NCI-H187 (cell line): Measurements from ENCODE around the gene NTRK2.

Experiments used
- DNase-seq, 2 experiments: peaks; one replicate each; lab custom pipeline; 2025; lab: John Stamatoyannopoulos, UW

NTRK2 gene

DNA sequence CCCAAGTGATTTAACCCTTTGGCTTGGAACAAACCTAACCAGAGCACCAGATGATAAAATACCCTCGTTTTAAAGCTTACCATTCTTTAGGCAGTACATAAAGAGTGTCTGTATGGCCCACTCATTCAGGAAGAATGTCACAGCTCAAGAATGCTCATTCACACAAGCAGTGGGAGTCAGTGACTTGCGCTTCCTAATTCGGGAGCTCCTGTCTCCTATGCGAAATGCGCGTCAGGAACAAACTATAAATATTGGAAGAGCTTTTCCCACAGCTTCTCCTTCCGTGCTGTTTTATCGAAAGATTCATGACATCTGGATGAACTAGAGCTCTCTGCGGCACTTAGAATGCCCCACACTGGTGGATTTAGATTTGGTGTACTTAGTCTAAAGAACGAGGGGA is 66.6 kb downstream of the NTRK2 start:
- no peak for DNase-seq

- no peak for DNase-seq
These were observed 67.0 kb downstream of the NTRK2 start for GRCh38 chr9:84736536-84736935.

GRCh38 chr9:84738353-84738752 is 68.8 kb downstream of the NTRK2 start:
- no peak for DNase-seq

DNA sequence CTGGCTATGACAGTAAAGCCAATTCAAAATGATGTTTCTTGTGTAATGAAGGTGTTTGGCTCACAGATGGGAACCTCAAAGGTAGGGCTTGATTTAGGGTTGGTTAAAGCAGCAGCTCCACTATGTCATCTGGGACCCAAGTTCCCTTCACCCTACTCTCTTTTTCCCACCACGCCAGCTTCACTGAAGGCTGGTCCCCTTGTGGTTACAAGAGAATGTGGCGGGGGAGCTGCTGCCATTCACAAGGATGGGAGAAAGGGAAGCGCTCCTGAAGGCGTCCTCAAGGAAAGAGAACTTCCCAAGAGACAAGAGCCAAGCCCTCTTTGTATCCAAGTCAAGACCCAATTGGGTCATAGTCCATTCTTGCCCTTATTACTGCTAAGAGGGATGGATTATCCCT is 72.7 kb downstream of the NTRK2 start:
- no peak for DNase-seq

DNA sequence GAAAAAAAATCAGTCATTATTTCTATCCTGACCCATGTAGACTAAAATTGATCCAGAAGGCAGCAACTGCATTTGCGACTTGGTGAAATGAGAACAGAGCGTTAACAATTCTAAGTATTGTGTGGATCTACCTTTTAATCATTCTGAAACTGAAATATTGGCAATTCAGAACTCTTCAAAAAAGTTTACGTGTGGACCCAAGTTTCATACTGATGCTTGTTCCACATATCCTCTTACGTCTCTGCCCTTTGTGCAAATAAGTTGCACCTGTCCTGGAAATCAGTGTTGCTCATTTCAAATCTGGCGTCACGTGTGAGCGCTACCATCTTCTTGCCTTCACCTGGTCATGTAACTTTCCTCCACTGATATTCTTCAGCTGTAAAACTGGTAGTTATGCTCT is 74.7 kb downstream of the NTRK2 start:
- DNase-seq: no peak

GRCh38 chr9:84744726-84745125 is 75.2 kb downstream of the NTRK2 start:
- DNase-seq: no peak

- no peak for DNase-seq
These were observed 78.6 kb downstream of the NTRK2 start for GRCh38 chr9:84748112-84748511.

DNA sequence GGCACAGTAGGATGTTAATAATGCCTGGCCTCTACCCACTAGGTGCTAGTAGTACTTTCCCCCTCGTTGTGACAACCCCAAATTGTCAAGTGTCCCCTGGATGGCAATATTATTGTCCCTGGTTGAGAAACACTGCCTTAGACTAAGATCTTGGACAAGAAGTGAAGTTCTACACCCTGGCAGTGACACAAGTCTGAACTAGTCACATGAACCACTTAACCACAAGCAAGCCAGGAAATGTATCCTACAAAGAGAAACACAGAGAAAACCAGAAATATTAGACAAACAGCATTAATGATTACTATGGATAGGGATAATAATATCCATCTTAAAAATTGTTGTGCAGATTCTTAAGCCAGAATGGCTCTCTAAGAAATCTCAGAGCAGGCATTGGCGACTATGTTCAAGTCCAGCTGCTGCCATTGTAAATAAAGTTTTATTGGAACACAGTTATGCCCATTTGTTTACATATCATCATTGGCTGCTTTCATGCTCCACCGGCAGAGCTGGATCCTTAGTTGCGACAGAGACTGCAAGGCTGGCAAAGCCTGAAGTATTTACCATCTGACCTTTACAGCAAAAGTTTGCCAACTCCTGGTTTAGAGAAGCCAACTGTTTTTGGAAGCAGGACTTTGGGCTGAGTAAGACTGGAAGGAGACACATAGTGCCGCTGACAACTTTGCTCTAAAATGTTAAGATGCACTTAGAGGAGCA is 80.8 kb downstream of the NTRK2 start:
- no peak for DNase-seq

GRCh38 chr9:84751921-84752320 is 82.4 kb downstream of the NTRK2 start:
- DNase-seq: no peak

DNA sequence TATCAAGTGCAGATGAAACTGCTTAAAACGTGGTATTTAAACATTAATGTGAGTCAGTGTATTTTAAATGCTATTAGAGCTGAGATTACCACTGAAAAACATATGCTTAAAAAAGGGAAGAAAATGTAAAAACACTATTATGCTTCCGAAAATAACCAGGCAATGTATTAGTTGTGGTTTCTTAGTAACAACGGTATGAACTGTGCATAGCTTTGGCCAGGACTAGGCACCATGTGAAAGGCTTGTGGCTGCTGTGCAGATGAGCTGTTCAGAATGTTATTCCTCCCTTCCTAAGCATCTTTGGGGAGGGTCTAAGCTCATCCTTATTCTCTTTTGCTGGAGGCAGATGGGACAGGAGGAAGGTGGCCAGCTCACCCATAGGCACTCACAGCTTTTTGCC is 84.9 kb downstream of the NTRK2 start:
- DNase-seq: no peak

GRCh38 chr9:84754881-84755280 is 85.4 kb downstream of the NTRK2 start:
- no peak for DNase-seq

DNA sequence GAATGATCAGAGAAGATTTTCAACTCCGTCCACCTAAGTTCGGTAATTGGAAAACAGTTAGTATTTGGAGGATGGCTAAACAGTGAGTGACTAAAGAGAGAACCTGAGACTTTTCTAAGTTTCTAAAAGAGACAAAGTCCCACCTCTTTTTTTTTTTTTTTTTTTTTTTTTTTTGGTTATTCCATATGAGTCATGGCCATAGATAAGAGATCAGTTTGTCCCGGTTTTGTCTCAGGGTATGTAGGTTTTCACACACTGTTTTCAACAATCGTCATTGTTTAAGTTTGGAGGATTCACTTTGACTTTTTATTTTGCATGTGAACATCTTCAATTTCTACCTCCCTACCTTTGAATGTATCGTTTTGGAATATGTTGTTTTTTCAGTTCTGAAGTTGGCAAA is 85.9 kb downstream of the NTRK2 start:
- no peak for DNase-seq

- no peak for DNase-seq
These were observed 86.6 kb downstream of the NTRK2 start for GRCh38 chr9:84756171-84756570.

- DNase-seq: no peak
These were observed 87.2 kb downstream of the NTRK2 start for GRCh38 chr9:84756731-84757130.

DNA sequence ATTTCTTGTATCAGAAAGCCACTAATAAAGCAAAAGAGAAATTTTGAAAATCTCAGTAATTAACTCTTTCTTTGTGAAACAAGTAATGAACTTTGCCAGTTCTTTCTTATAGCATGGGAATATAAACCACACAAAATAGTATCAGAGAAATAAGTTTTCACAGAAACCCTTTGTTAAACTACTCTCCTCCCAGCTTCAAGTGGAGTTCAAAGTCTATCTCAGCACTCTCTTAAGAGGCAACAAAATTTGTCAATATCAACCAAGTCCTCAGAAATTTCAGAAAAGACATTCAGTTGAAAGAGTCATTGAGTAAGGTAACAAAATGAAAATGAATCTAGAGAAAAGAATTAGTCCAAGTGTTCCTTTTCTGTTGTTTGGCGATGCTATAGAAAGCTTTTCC is 89.3 kb downstream of the NTRK2 start:
- DNase-seq: no peak

DNA sequence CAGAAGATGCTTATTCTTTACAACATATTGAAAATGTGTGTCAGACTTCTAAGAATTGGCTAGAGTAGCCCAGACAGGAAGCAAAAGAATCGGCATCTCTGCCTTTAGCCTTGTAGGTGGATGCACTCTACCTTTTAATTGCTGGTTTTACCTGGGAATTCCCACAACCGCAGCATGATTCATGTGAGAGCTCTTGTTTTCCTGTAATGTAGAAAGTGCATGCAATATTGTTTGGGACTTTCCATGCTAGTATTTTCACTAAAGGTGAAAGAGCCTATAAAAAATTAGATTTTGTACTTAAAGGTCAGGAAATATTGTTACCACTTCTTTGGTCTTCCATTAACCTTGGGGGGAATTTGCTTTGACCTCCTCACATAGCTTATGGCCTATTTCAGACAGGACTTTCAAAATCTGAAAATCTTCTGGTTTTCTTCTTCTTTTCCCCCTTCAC is 89.8 kb downstream of the NTRK2 start:
- no peak for DNase-seq

- no peak for DNase-seq
These were observed 90.3 kb downstream of the NTRK2 start for GRCh38 chr9:84759804-84760203.

- DNase-seq: no peak
These were observed 91.7 kb downstream of the NTRK2 start for GRCh38 chr9:84761137-84761808.

DNA sequence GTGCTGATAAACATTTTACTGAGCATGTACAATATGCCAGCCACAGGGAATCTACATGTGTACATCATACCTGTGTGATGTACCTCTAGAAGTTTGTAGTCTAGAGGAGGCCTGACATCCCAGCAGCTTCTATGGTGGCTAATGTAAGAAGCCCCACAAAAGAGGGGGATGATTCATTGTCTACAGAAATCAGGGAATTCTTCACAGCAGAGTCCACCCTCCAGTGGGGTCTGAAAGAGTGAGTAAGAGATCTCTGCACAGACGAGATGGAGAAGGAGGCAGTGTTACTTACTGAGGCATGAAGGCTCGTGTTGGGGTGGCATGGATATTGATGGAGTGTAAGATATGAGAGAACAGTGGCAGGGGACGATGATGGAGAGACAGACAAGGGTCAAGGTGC is 103.0 kb downstream of the NTRK2 start:
- no peak for DNase-seq

- DNase-seq: no peak
These were observed 103.5 kb downstream of the NTRK2 start for GRCh38 chr9:84773022-84773421.

- DNase-seq: no peak
These were observed 105.6 kb downstream of the NTRK2 start for GRCh38 chr9:84775056-84775643.

- no peak for DNase-seq
These were observed 109.0 kb downstream of the NTRK2 start for GRCh38 chr9:84778570-84778969.

DNA sequence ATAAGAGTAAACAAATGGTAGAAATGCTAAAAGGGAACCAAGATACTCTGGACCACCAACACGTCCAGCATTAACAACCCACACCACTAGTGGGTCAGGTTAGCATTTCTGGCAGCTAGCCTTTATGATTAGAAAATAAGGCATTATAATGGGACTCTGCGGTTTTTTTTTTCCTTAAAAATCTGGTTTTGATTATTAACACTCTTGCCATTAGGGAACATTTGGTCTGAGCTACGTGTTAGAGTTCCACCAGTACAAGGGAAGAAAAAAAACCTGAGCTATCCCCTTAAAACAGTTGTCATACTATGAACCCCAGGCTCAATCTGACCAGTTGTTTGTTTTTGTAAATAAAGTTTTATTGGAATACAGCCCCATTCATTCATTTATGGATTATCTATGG is 110.4 kb downstream of the NTRK2 start:
- no peak for DNase-seq
